Measurements from ENCODE around the gene ZNF557.
"Not testable (repeated sequence)": the region's sequence is repeated elsewhere in the genome, so short reads cannot be mapped to it uniquely, and the experiment has no call there.

DNA sequence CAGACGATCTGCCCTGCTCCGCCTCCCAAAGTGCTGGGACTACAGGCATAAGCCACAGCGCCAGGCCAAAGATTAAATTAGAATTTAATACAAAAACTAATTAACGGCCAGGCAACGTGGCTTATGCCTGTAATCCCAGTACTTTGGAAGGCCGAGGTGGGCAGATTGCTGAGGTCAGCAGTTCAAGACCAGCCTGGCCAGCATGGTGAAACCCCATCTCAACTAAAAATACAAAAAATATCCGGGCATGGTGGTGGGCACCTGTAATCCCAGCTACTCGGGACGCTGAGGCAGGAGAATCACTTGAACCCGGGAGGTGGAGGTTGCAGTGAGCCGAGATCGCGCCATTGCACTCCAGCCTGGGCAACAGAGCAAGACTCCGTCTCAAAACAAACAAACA, 13.8 kb upstream of the ZNF557 start:
- TF ChIP-seq, protein P1, sequence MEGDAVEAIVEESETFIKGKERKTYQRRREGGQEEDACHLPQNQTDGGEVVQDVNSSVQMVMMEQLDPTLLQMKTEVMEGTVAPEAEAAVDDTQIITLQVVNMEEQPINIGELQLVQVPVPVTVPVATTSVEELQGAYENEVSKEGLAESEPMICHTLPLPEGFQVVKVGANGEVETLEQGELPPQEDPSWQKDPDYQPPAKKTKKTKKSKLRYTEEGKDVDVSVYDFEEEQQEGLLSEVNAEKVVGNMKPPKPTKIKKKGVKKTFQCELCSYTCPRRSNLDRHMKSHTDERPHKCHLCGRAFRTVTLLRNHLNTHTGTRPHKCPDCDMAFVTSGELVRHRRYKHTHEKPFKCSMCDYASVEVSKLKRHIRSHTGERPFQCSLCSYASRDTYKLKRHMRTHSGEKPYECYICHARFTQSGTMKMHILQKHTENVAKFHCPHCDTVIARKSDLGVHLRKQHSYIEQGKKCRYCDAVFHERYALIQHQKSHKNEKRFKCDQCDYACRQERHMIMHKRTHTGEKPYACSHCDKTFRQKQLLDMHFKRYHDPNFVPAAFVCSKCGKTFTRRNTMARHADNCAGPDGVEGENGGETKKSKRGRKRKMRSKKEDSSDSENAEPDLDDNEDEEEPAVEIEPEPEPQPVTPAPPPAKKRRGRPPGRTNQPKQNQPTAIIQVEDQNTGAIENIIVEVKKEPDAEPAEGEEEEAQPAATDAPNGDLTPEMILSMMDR (optimal IDR thresholded peaks at IDR 0.05 in 1 of 3, IDR thresholded peaks at IDR 0.05 in 1 of 3, conservative IDR thresholded peaks at IDR 0.05 in 1 of 3; ENCODE audit: extremely low read depth in 1 of 3, insufficient read depth in 2 of 3, low read length in 3 of 3), result not testable (repeated sequence)
- TF ChIP-seq EZH2 (IDR thresholded peaks at IDR 0.05; ENCODE audit: low read length), result not testable (repeated sequence)

Data from keratinocyte (primary cell).